HepG2 (cell line): Measurements from ENCODE around the gene FAM228A. TPM values are rescaled to one million over a fixed set of nuclear protein-coding genes. Genes with fewer than 3 reads are reported as not detected.

Experiments used
- ATF6 ChIP-seq: sonication (generic); formaldehyde crosslinking; conservative IDR thresholded peaks from 2 replicates; pipeline ENCODE4 v1.4.0; 2020; ENCODE audit warnings: missing genetic modification reagents
- CBFB ChIP-seq: sonication (generic); formaldehyde crosslinking; IDR thresholded peaks from 2 replicates; pipeline ENCODE4 v1.4.0; 2020; ENCODE audit warnings: missing genetic modification reagents
- DMTF1 ChIP-seq: sonication (generic); formaldehyde crosslinking; IDR thresholded peaks from 2 replicates; pipeline ENCODE4 v1.4.0; 2020; ENCODE audit warnings: mild to moderate bottlenecking, missing genetic modification reagents
- FOXO1 ChIP-seq: sonication (generic); formaldehyde crosslinking; IDR thresholded peaks from 2 replicates; pipeline ENCODE4 v1.4.0; 2020; ENCODE audit warnings: missing genetic modification reagents
- HNF4A ChIP-seq: sonication (generic); formaldehyde crosslinking; IDR thresholded peaks from 2 replicates; pipeline ENCODE4 v1.4.0; 2020; ENCODE audit warnings: missing genetic modification reagents
- JUNB ChIP-seq: sonication (generic); formaldehyde crosslinking; IDR thresholded peaks from 2 replicates; pipeline ENCODE4 v1.8.0; 2022; ENCODE audit warnings: missing genetic modification reagents, mild to moderate bottlenecking, borderline replicate concordance
- KMT2B ChIP-seq: IDR thresholded peaks from 2 replicates; pipeline ENCODE4 v1.6.1; 2016; ENCODE audit warnings: missing genetic modification reagents, missing compliant biosample characterization
- MIXL1 ChIP-seq: IDR thresholded peaks from 2 replicates; pipeline ENCODE4 v1.6.1; 2016
- MLLT10 ChIP-seq: sonication (generic); formaldehyde crosslinking; IDR thresholded peaks from 2 replicates; pipeline ENCODE4 v1.4.0; 2020; ENCODE audit warnings: missing genetic modification reagents
- MTF1 ChIP-seq: sonication (generic); formaldehyde crosslinking; IDR thresholded peaks from 2 replicates; pipeline ENCODE4 v1.5.0; 2020; ENCODE audit warnings: missing genetic modification reagents
- NR2F6 ChIP-seq, 2 experiments: IDR thresholded peaks; 2 replicates each; pipeline ENCODE4 v1.6.1; 2016; ENCODE audit warnings: antibody characterized with exemption in 1 of 2, mild to moderate bottlenecking in 1 of 2
- RERE ChIP-seq: IDR thresholded peaks from 2 replicates; pipeline ENCODE4 v1.6.1; 2016; ENCODE audit warnings: low read depth, missing genetic modification reagents, missing compliant biosample characterization
- ZBTB14 ChIP-seq: sonication (generic); formaldehyde crosslinking; IDR thresholded peaks from 2 replicates; pipeline ENCODE4 v1.4.0; 2020; ENCODE audit warnings: missing genetic modification reagents
- ZNF543 ChIP-seq: sonication (generic); formaldehyde crosslinking; IDR thresholded peaks from 2 replicates; pipeline ENCODE4 v1.4.0; 2020; ENCODE audit warnings: mild to moderate bottlenecking, missing genetic modification reagents
- ZNF687 ChIP-seq: sonication (generic); formaldehyde crosslinking; IDR thresholded peaks from 2 replicates; pipeline ENCODE4 v1.5.1; 2020; ENCODE audit warnings: mild to moderate bottlenecking, missing genetic modification reagents, moderate library complexity
- polyA plus RNA-seq, 8 experiments: library from polyadenylated mRNA; depleted of rRNA in 3 of 8; stranded (reverse) in 7 of 8; unstranded in 1 of 8; fragments of >200 nt; fragmentation: Illumina TruSeq in 4 of 8; extraction: Trizol in 4 of 8; gene quantifications; 2 replicates each; pipeline versions ENCODE4 v1.2.1 to v1.2.3, GENCODE V29; 2011 to 2016; ENCODE audit warnings: low read depth in 4 of 8, missing spikeins in 1 of 8, mixed read lengths in 1 of 8; ENCODE audit not compliant: insufficient read depth in 1 of 8
- total RNA-seq, 5 experiments: library from RNA; depleted of rRNA; stranded (reverse); fragments of >200 nt; fragmentation: Illumina TruSeq; extraction: Trizol; gene quantifications; 2 replicates each; pipeline ENCODE4 v1.2.3, GENCODE V29; 2016; ENCODE audit warnings: low read depth in 1 of 5

Gene FAM228A
- total and polyA plus RNA-seq, 2 of the 13 experiments (the other 11 are each of a cell fraction or from before 2014, with no cell fraction given): not detected

- TF ChIP-seq ZNF543 (CRISPR knock-in tag) (no peak), RERE (CRISPR knock-in tag) (no peak), JUNB (CRISPR knock-in tag) (no peak), DMTF1 (no peak), NR2F6 (IDR thresholded peaks at IDR 0.05) (no peak), NR2F6 (CRISPR knock-in tag; IDR thresholded peaks at IDR 0.05) (0 out of 2 replicates have a peak, but pooled peaks have one; percentile 19), ZNF687 (CRISPR knock-in tag) (peak; percentile 52), FOXO1 (0 out of 2 replicates have a peak, but pooled peaks have one; percentile 16), ZBTB14 (CRISPR knock-in tag) (0 out of 2 replicates have a peak, but pooled peaks have one; percentile 34), ATF6 (CRISPR knock-in tag) (no peak), MIXL1 (CRISPR knock-in tag) (no peak), CBFB (no peak), MTF1 (CRISPR knock-in tag) (no peak), KMT2B (no peak), HNF4A (CRISPR knock-in tag) (no peak), MLLT10 (CRISPR knock-in tag) (no peak)
Observed at GRCh38 chr2:24164416-24164973, 10.4 kb upstream of the FAM228A start (continued).
